CD14-positive monocyte (primary cell): Measurements from ENCODE around the gene NEIL3. TPM values are rescaled to one million over a fixed set of nuclear protein-coding genes. Genes with fewer than 3 reads are reported as not detected.

ENCODE experiments used
- DNase-seq, 3 donors: peaks; one replicate each; pipeline ENCODE4 v3.0.0-alpha.2; 2011 to 2022
- H2AFZ ChIP-seq: 2 replicates; pipeline ENCODE4 v1.6.0; 2012; ENCODE audit warnings: mild to moderate bottlenecking, low read depth, low read length, inconsistent platforms; ENCODE audit not compliant: insufficient read depth, poor library complexity, severe bottlenecking
- H3K27ac ChIP-seq, 2 donors: 1 replicate in 1 of 2; 2 replicates in 1 of 2; pipeline ENCODE4 v1.5.1; 2012 to 2013; ENCODE audit warnings: low read length in 2 of 2, control low read depth in 1 of 2, inconsistent platforms in 1 of 2, low read depth in 1 of 2, mild to moderate bottlenecking in 1 of 2
- H3K27me3 ChIP-seq, 2 donors: one replicate each; pipeline versions ENCODE4 v1.6.0 to v1.6.1; 2011 to 2013; ENCODE audit warnings: low read length in 2 of 2; ENCODE audit not compliant: control insufficient read depth in 2 of 2, insufficient read depth in 2 of 2
- H3K36me3 ChIP-seq, 2 donors: replicated peaks in 1 of 2; 1 replicate in 1 of 2; 2 replicates in 1 of 2; pipeline versions ENCODE4 v1.5.1 to v1.6.1; 2012 to 2013; ENCODE audit warnings: low read length in 2 of 2, control low read depth in 1 of 2, inconsistent platforms in 1 of 2, mild to moderate bottlenecking in 1 of 2; ENCODE audit not compliant: insufficient read depth in 2 of 2, control insufficient read depth in 1 of 2
- H3K4me1 ChIP-seq, 2 donors: 1 replicate in 1 of 2; 2 replicates in 1 of 2; pipeline versions ENCODE4 v1.5.1 to v1.6.1; 2012 to 2013; ENCODE audit warnings: low read length in 2 of 2, control low read depth in 1 of 2, inconsistent platforms in 1 of 2, mild to moderate bottlenecking in 1 of 2, moderate library complexity in 1 of 2; ENCODE audit not compliant: insufficient read depth in 2 of 2, control insufficient read depth in 1 of 2
- H3K4me2 ChIP-seq: replicated peaks from 2 replicates; pipeline ENCODE3; 2012; ENCODE audit warnings: low read length, moderate library complexity, mild to moderate bottlenecking; ENCODE audit not compliant: poor library complexity, severe bottlenecking; ENCODE audit errors: extremely low read depth
- H3K4me3 ChIP-seq, 3 experiments: fragments of 200-600 bp in 1 of 3; sonication (generic) in 1 of 3; replicated peaks in 1 of 3; 1 replicate in 2 of 3; 2 replicates in 1 of 3; pipeline ENCODE4 v1.5.1; 2011 to 2013; ENCODE audit warnings: low read length in 3 of 3, mild to moderate bottlenecking in 3 of 3, control low read depth in 2 of 3, low read depth in 2 of 3, inconsistent platforms in 1 of 3, moderate library complexity in 1 of 3
- H3K79me2 ChIP-seq: 2 replicates; pipeline ENCODE4 v1.6.0; 2012; ENCODE audit warnings: mild to moderate bottlenecking, control low read depth, inconsistent platforms, low read length, moderate library complexity; ENCODE audit not compliant: insufficient read depth
- H3K9ac ChIP-seq: 2 replicates; pipeline ENCODE4 v1.6.0; 2017; ENCODE audit warnings: low read length, mild to moderate bottlenecking; ENCODE audit not compliant: insufficient read depth, poor library complexity, severe bottlenecking
- H3K9me3 ChIP-seq, 2 donors: replicated peaks in 1 of 2; 1 replicate in 1 of 2; 2 replicates in 1 of 2; pipeline versions ENCODE4 v1.5.1 to v1.6.1; 2012 to 2013; ENCODE audit warnings: low read length in 2 of 2, control low read depth in 1 of 2; ENCODE audit not compliant: control insufficient read depth in 1 of 2, insufficient read depth in 1 of 2
- H4K20me1 ChIP-seq: 2 replicates; pipeline ENCODE4 v1.6.0; 2012; ENCODE audit warnings: mild to moderate bottlenecking, low read length, control low read depth, moderate library complexity; ENCODE audit not compliant: insufficient read depth
- H3K27ac Mint-ChIP-seq, 7 donors: one replicate each; pipeline ENCODE4 v1.8.0; 2020; ENCODE audit warnings: mild to moderate bottlenecking in 7 of 7, mixed read lengths in 7 of 7, moderate library complexity in 6 of 7, inconsistent platforms in 2 of 7
- H3K27me3 Mint-ChIP-seq, 3 donors: one replicate each; pipeline ENCODE4 v1.8.0; 2021 to 2022; ENCODE audit warnings: low read depth in 3 of 3, mild to moderate bottlenecking in 3 of 3, mixed read lengths in 3 of 3, moderate library complexity in 3 of 3, inconsistent platforms in 1 of 3
- H3K36me3 Mint-ChIP-seq, 2 donors: one replicate each; pipeline ENCODE4 v1.8.0; 2020; ENCODE audit warnings: mixed read lengths in 2 of 2, inconsistent platforms in 1 of 2, mild to moderate bottlenecking in 1 of 2
- H3K4me1 Mint-ChIP-seq: one replicate; pipeline ENCODE4 v1.8.0; 2020; ENCODE audit warnings: mild to moderate bottlenecking, mixed read lengths
- H3K4me3 Mint-ChIP-seq, 2 donors: one replicate each; pipeline ENCODE4 v1.8.0; 2020; ENCODE audit warnings: mild to moderate bottlenecking in 2 of 2, mixed read lengths in 2 of 2, moderate library complexity in 1 of 2
- H3K9me3 Mint-ChIP-seq, 7 donors: one replicate each; pipeline ENCODE4 v1.8.0; 2020 to 2022; ENCODE audit warnings: mixed read lengths in 7 of 7, mild to moderate bottlenecking in 6 of 7, moderate library complexity in 6 of 7, inconsistent platforms in 2 of 7
- CTCF ChIP-seq: fragments of 200-600 bp; IDR thresholded peaks from one replicate; pipeline ENCODE4 v1.8.0; 2022; ENCODE audit warnings: antibody characterized with exemption, mild to moderate bottlenecking
- WGBS: methylation state at CpG from one replicate; pipeline ENCODE4 v1.1.5; 2013; ENCODE audit warnings: missing lambda C conversion rate; ENCODE audit not compliant: insufficient coverage; 5-methylcytosine and 5-hydroxymethylcytosine counted together
- intact Hi-C, 2 donors: fragments of 100-400 bp; cut with micrococcal nuclease; formaldehyde crosslinking; loops; one replicate each; pipeline versions ENCODE4 v1.15.0 to v1.15.1; 2023
- polyA plus RNA-seq, 3 donors: library from polyadenylated mRNA; depleted of rRNA in 1 of 3; unstranded in 2 of 3; stranded (reverse) in 1 of 3; fragments of 300-500 nt in 2 of 3; fragments of >200 nt in 1 of 3; fragmentation: Illumina TruSeq in 2 of 3; gene quantifications; 1 replicate in 2 of 3; 2 replicates in 1 of 3; pipeline ENCODE4 v1.2.3, GENCODE V29; 2012 to 2021

Gene NEIL3
- polyA plus RNA-seq, 3 donors, result 0.70 to 0.85 TPM; not detected in 1

GRCh38 chr4:177403746-177404145, 94.1 kb downstream of the NEIL3 start:
- intact Hi-C loops, result no loop called here

GRCh38 chr4:177404342-177404741, 94.7 kb downstream of the NEIL3 start:
- no peaks in the 10 kb centered on the region for H3K36me3 ChIP-seq
- no peak overlapping the region for H3K27ac ChIP-seq
- intact Hi-C loops, result no loop called here
- H3K4me2 ChIP-seq, result no peak overlapping the region
- TF ChIP-seq CTCF, result no peak
- WGBS, result 100% methylated on average over 2 of the region's 3 CpGs
- Mint-ChIP-seq H3K4me3 (no peak overlapping the region), H3K9me3 (peaks cover 2 to 8% (median 7%) of the 10 kb centered on the region in 7 donors), H3K4me1 (peaks cover 21% of the 10 kb centered on the region), H3K27ac (no peak overlapping the region), H3K36me3 (no peaks in the 10 kb centered on the region), H3K27me3 (peaks cover 2 to 4% (median 3%) of the 10 kb centered on the region in 3 donors)
- H3K9ac ChIP-seq, result no peak overlapping the region
- no peaks in the 10 kb centered on the region for H3K27me3 ChIP-seq
- H2AFZ ChIP-seq, result no peak overlapping the region
- H3K9me3 ChIP-seq, result peaks cover 0 to 7% of the 10 kb centered on the region in 2 donors
- H4K20me1 ChIP-seq, result no peaks in the 10 kb centered on the region
- DNase-seq, result no peak
- H3K4me3 ChIP-seq, result no peak overlapping the region
- no peaks in the 10 kb centered on the region for H3K79me2 ChIP-seq
- H3K4me1 ChIP-seq, result peaks cover 15 to 19% of the 10 kb centered on the region in 2 donors

More at GRCh38 chr4:177403746-177404145, 94.1 kb downstream of the NEIL3 start:
- Mint-ChIP-seq H3K4me1 (peaks cover 21% of the 10 kb centered on the region), H3K36me3 (no peaks in the 10 kb centered on the region), H3K27ac (no peak overlapping the region), H3K9me3 (peaks cover 2 to 8% (median 7%) of the 10 kb centered on the region in 7 donors), H3K27me3 (peaks cover 2 to 4% (median 3%) of the 10 kb centered on the region in 3 donors), H3K4me3 (no peak overlapping the region)
- no peak for TF ChIP-seq CTCF
- Histone ChIP-seq H3K27me3 (no peaks in the 10 kb centered on the region), H3K9me3 (peaks cover 0 to 7% of the 10 kb centered on the region in 2 donors), H3K27ac (no peak overlapping the region), H3K4me3 (no peak overlapping the region), H3K79me2 (no peaks in the 10 kb centered on the region), H3K4me1 (peaks cover 15 to 19% of the 10 kb centered on the region in 2 donors), H3K4me2 (no peak overlapping the region), H2AFZ (no peak overlapping the region), H3K36me3 (no peaks in the 10 kb centered on the region), H3K9ac (no peak overlapping the region), H4K20me1 (no peaks in the 10 kb centered on the region)
- DNase-seq, result no peak
- no CpG with 5 or more reads among the region's 6 CpGs for WGBS
